SK-N-SH treated with all-trans-retinoic acid at 6 μM for 48 hours (cell line): ENCODE results near the gene DLG1.

ENCODE experiments used
- ATAC-seq: fragments of 200-7000 bp; cut with Tn5 transposase; 3 replicates; pipeline ENCODE4 v1.9.1; 2020; ENCODE audit warnings: mild to moderate bottlenecking, moderate library complexity
- BACH2 ChIP-seq: fragments of 250-450 bp; sonication (Bioruptor Pico); IDR thresholded peaks from 2 replicates; pipeline ENCODE4 v1.9.0; 2021; ENCODE audit warnings: mild to moderate bottlenecking, borderline replicate concordance
- CSDC2 ChIP-seq: fragments of 250-450 bp; sonication (Bioruptor Pico); IDR thresholded peaks from 2 replicates; pipeline ENCODE4 v1.5.0; 2020; ENCODE audit warnings: mild to moderate bottlenecking, moderate library complexity
- ESRRG ChIP-seq: fragments of 250-450 bp; sonication (Bioruptor Pico); IDR thresholded peaks from 2 replicates; pipeline ENCODE4 v1.6.1; 2021; ENCODE audit warnings: mild to moderate bottlenecking
- GLIS3 ChIP-seq: fragments of 250-450 bp; sonication (Bioruptor Pico); IDR thresholded peaks from 2 replicates; pipeline ENCODE4 v1.5.0; 2020; ENCODE audit warnings: mild to moderate bottlenecking, moderate library complexity
- ISL1 ChIP-seq: fragments of 250-450 bp; sonication (Bioruptor Pico); IDR thresholded peaks from 2 replicates; pipeline ENCODE4 v2.1.2; 2022; ENCODE audit warnings: mild to moderate bottlenecking, moderate library complexity
- OSR1 ChIP-seq: fragments of 250-450 bp; sonication (Bioruptor Pico); IDR thresholded peaks from 2 replicates; pipeline ENCODE4 v1.8.0; 2022; ENCODE audit warnings: moderate library complexity, mild to moderate bottlenecking, inconsistent platforms
- RARB ChIP-seq: fragments of 250-450 bp; sonication (Bioruptor Pico); IDR thresholded peaks from 2 replicates; pipeline ENCODE4 v1.8.0; 2021; ENCODE audit warnings: mild to moderate bottlenecking, moderate library complexity
- SNAI2 ChIP-seq: fragments of 250-450 bp; sonication (Bioruptor Pico); IDR thresholded peaks from 2 replicates; pipeline ENCODE4 v1.5.0; 2020; ENCODE audit warnings: mild to moderate bottlenecking, moderate library complexity
- TCF4 ChIP-seq: fragments of 250-450 bp; sonication (Bioruptor Pico); IDR thresholded peaks from 2 replicates; pipeline ENCODE4 v1.8.0; 2021; ENCODE audit warnings: mild to moderate bottlenecking, moderate library complexity, borderline replicate concordance
- TOX ChIP-seq: fragments of 250-450 bp; sonication (Bioruptor Pico); IDR thresholded peaks from 2 replicates; pipeline ENCODE4 v1.8.0; 2021; ENCODE audit warnings: mild to moderate bottlenecking, moderate library complexity, borderline replicate concordance
- ZC3H10 ChIP-seq: fragments of 250-450 bp; sonication (Bioruptor Pico); IDR thresholded peaks from 2 replicates; pipeline ENCODE4 v1.5.1; 2021; ENCODE audit warnings: mild to moderate bottlenecking, moderate library complexity
- ZFP3 ChIP-seq: fragments of 250-450 bp; sonication (Bioruptor Pico); IDR thresholded peaks from 2 replicates; pipeline ENCODE4 v1.5.0; 2020; ENCODE audit warnings: mild to moderate bottlenecking, moderate library complexity
- ZFP30 ChIP-seq: fragments of 450-650 bp; formaldehyde crosslinking; IDR thresholded peaks from 2 replicates; pipeline ENCODE4 v1.5.0; 2022; ENCODE audit warnings: mild to moderate bottlenecking, moderate library complexity
- ZNF70 ChIP-seq: fragments of 450-650 bp; formaldehyde crosslinking; IDR thresholded peaks from 2 replicates; pipeline ENCODE4 v1.5.0; 2020; ENCODE audit warnings: mild to moderate bottlenecking, moderate library complexity
- ZNF8 ChIP-seq: fragments of 450-650 bp; formaldehyde crosslinking; IDR thresholded peaks from 2 replicates; pipeline ENCODE4 v1.5.0; 2020; ENCODE audit warnings: mild to moderate bottlenecking, moderate library complexity
- TF ChIP-seq, protein P1 (sequence below): fragments of 250-450 bp; sonication (Bioruptor Pico); IDR thresholded peaks from 2 replicates; pipeline ENCODE4 v1.5.0; 2020; ENCODE audit warnings: mild to moderate bottlenecking, moderate library complexity
- TF ChIP-seq, protein P2 (sequence below): fragments of 250-450 bp; sonication (Bioruptor Pico); IDR thresholded peaks from 2 replicates; pipeline ENCODE4 v1.5.1; 2021; ENCODE audit warnings: mild to moderate bottlenecking, moderate library complexity
- TF ChIP-seq, protein P3 (sequence below): fragments of 250-450 bp; sonication (Bioruptor Pico); IDR thresholded peaks from 2 replicates; pipeline ENCODE4 v1.8.0; 2021; ENCODE audit warnings: low read depth, mild to moderate bottlenecking, moderate library complexity, borderline replicate concordance
- TF ChIP-seq, protein P4 (sequence below): fragments of 250-450 bp; sonication (Bioruptor Pico); IDR thresholded peaks from 2 replicates; pipeline ENCODE4 v1.8.0; 2020; ENCODE audit warnings: mild to moderate bottlenecking, moderate library complexity, borderline replicate concordance
- TF ChIP-seq, protein P5 (sequence below): fragments of 250-450 bp; sonication (Bioruptor Pico); IDR thresholded peaks from 2 replicates; pipeline ENCODE4 v1.5.1; 2020; ENCODE audit warnings: low read depth, mild to moderate bottlenecking, moderate library complexity

Gene DLG1

DNA sequence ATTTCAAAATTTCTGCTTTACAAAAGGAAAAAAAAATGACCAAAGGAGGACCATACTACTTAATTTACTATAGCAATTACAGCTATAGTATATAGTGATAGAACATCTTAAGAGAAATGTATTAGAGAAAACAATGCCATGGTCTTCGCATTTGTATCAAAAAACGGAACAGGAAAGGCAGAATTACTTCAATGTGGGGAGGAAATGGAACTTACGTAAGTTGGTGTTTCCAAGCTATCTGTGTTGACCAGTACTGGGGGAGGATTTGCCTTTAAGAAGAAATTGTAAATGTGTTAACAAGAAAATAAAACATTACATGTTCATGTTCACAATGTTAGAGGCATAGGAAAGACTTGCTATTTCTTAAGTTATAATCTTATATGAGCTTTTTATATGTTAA, 148.9 kb downstream of the DLG1 start (continued):
- TF ChIP-seq GLIS3 (CRISPR knock-in tag) (no peak), BACH2 (no peak)

DNA sequence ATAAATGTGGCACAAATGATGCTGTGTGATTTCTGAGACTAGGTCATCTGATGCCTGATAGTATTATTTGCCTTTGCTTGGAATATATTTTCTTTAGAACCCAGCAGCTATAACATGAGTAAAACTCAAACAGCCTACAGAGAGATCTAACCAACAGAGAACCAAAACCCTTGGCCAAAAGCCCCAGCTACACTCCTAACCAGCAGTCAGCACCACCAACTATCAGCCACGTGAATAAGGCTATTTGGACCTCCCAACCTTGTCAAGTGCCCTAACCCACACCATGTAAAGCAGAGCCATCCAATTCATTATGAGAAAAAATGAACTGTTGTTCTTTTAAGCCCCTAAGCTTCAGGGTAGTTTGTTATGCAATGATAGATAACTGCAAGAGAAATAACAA, 154.2 kb downstream of the DLG1 start:
- TF ChIP-seq, protein P1, sequence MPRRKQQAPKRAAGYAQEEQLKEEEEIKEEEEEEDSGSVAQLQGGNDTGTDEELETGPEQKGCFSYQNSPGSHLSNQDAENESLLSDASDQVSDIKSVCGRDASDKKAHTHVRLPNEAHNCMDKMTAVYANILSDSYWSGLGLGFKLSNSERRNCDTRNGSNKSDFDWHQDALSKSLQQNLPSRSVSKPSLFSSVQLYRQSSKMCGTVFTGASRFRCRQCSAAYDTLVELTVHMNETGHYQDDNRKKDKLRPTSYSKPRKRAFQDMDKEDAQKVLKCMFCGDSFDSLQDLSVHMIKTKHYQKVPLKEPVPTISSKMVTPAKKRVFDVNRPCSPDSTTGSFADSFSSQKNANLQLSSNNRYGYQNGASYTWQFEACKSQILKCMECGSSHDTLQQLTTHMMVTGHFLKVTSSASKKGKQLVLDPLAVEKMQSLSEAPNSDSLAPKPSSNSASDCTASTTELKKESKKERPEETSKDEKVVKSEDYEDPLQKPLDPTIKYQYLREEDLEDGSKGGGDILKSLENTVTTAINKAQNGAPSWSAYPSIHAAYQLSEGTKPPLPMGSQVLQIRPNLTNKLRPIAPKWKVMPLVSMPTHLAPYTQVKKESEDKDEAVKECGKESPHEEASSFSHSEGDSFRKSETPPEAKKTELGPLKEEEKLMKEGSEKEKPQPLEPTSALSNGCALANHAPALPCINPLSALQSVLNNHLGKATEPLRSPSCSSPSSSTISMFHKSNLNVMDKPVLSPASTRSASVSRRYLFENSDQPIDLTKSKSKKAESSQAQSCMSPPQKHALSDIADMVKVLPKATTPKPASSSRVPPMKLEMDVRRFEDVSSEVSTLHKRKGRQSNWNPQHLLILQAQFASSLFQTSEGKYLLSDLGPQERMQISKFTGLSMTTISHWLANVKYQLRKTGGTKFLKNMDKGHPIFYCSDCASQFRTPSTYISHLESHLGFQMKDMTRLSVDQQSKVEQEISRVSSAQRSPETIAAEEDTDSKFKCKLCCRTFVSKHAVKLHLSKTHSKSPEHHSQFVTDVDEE, result no peak
- TF ChIP-seq RARB (CRISPR knock-in tag) (no peak), ESRRG (no peak), CSDC2 (CRISPR knock-in tag) (no peak), BACH2 (no peak), ZC3H10 (CRISPR knock-in tag) (no peak), TOX (CRISPR knock-in tag) (no peak), TCF4 (no peak), OSR1 (no peak), ISL1 (CRISPR knock-in tag) (no peak), ZFP3 (CRISPR knock-in tag) (no peak), GLIS3 (CRISPR knock-in tag) (no peak), ZNF8 (CRISPR knock-in tag) (no peak), SNAI2 (CRISPR knock-in tag) (no peak), ZFP30 (CRISPR knock-in tag) (no peak), ZNF70 (CRISPR knock-in tag) (no peak)
- TF ChIP-seq, protein P2, sequence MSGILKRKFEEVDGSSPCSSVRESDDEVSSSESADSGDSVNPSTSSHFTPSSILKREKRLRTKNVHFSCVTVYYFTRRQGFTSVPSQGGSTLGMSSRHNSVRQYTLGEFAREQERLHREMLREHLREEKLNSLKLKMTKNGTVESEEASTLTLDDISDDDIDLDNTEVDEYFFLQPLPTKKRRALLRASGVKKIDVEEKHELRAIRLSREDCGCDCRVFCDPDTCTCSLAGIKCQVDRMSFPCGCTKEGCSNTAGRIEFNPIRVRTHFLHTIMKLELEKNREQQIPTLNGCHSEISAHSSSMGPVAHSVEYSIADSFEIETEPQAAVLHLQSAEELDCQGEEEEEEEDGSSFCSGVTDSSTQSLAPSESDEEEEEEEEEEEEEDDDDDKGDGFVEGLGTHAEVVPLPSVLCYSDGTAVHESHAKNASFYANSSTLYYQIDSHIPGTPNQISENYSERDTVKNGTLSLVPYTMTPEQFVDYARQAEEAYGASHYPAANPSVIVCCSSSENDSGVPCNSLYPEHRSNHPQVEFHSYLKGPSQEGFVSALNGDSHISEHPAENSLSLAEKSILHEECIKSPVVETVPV (CRISPR knock-in tag), result no peak
- TF ChIP-seq, protein P3, sequence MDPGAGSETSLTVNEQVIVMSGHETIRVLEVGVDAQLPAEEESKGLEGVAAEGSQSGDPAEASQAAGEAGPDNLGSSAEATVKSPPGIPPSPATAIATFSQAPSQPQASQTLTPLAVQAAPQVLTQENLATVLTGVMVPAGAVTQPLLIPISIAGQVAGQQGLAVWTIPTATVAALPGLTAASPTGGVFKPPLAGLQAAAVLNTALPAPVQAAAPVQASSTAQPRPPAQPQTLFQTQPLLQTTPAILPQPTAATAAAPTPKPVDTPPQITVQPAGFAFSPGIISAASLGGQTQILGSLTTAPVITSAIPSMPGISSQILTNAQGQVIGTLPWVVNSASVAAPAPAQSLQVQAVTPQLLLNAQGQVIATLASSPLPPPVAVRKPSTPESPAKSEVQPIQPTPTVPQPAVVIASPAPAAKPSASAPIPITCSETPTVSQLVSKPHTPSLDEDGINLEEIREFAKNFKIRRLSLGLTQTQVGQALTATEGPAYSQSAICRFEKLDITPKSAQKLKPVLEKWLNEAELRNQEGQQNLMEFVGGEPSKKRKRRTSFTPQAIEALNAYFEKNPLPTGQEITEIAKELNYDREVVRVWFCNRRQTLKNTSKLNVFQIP, result no peak
- TF ChIP-seq, protein P4, sequence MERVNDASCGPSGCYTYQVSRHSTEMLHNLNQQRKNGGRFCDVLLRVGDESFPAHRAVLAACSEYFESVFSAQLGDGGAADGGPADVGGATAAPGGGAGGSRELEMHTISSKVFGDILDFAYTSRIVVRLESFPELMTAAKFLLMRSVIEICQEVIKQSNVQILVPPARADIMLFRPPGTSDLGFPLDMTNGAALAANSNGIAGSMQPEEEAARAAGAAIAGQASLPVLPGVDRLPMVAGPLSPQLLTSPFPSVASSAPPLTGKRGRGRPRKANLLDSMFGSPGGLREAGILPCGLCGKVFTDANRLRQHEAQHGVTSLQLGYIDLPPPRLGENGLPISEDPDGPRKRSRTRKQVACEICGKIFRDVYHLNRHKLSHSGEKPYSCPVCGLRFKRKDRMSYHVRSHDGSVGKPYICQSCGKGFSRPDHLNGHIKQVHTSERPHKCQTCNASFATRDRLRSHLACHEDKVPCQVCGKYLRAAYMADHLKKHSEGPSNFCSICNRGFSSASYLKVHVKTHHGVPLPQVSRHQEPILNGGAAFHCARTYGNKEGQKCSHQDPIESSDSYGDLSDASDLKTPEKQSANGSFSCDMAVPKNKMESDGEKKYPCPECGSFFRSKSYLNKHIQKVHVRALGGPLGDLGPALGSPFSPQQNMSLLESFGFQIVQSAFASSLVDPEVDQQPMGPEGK (CRISPR knock-in tag), result no peak
- TF ChIP-seq, protein P5, sequence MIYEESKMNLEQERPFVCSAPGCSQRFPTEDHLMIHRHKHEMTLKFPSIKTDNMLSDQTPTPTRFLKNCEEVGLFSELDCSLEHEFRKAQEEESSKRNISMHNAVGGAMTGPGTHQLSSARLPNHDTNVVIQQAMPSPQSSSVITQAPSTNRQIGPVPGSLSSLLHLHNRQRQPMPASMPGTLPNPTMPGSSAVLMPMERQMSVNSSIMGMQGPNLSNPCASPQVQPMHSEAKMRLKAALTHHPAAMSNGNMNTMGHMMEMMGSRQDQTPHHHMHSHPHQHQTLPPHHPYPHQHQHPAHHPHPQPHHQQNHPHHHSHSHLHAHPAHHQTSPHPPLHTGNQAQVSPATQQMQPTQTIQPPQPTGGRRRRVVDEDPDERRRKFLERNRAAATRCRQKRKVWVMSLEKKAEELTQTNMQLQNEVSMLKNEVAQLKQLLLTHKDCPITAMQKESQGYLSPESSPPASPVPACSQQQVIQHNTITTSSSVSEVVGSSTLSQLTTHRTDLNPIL (CRISPR knock-in tag), result no peak
- ATAC-seq, result no peak

DNA sequence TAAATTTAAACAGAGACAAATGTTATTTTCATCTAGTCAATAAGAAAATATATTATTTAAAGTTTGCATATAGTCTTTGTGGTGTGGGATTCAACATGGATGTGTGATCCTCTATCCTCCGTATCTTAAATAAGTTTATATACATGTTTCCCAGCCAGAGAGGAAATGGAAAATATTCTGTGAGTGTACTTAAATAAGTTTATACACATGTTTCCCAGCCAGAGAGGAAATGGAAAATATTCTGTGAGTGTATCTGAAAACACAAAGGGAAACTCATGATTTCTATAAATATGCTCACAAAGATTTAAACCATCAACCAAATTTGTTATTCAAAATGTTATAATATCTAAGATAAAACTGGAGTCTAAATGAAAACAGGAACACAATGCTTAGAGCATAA, 158.8 kb downstream of the DLG1 start:
- TF ChIP-seq BACH2, result no peak
- no peak for TF ChIP-seq GLIS3 (CRISPR knock-in tag)
- TF ChIP-seq, protein P1, result no peak
- no peak for TF ChIP-seq TCF4
- TF ChIP-seq, all 23 proteins: peak for 0
- ATAC-seq, result no peak
